Activated CD4-positive, alpha-beta T cell treated with anti-CD3 and anti-CD28 coated beads, Interleukin-2, amount 10 ng/mL, durations not matched to agents 7 days and 5 days (primary cell): Measurements from ENCODE around the gene GPR55. TPM values are rescaled to one million over a fixed set of nuclear protein-coding genes. Genes with fewer than 3 reads are reported as not detected.

Experiments
- CTCF ChIA-PET: fragments of 350-600 bp; sonication (Branson Sonifier 250); formaldehyde crosslinking; loops from one replicate; lab custom pipeline; 2021; ENCODE audit warnings: antibody characterized with exemption; lab: Charles Lee
- POLR2A ChIA-PET: fragments of 350-600 bp; sonication (Branson Sonifier 250); formaldehyde crosslinking; loops from one replicate; lab custom pipeline; 2021; ENCODE audit warnings: antibody characterized with exemption; lab: Charles Lee
- DNase-seq: peaks from one replicate; pipeline ENCODE4 v3.0.0-alpha.2; 2020
- H3K27ac Mint-ChIP-seq: one replicate; pipeline ENCODE4 v1.8.0; 2021; ENCODE audit warnings: mild to moderate bottlenecking, moderate library complexity, mixed read lengths
- H3K27me3 Mint-ChIP-seq: one replicate; pipeline ENCODE4 v1.8.0; 2021; ENCODE audit warnings: mixed read lengths
- H3K36me3 Mint-ChIP-seq: one replicate; pipeline ENCODE4 v1.8.0; 2021; ENCODE audit warnings: low read depth, mixed read lengths
- H3K4me1 Mint-ChIP-seq: one replicate; pipeline ENCODE4 v1.8.0; 2021; ENCODE audit warnings: mixed read lengths
- H3K4me3 Mint-ChIP-seq: one replicate; pipeline ENCODE4 v1.8.0; 2021; ENCODE audit warnings: mild to moderate bottlenecking, moderate library complexity, mixed read lengths
- H3K9me3 Mint-ChIP-seq: one replicate; pipeline ENCODE4 v1.8.0; 2021; ENCODE audit warnings: mixed read lengths
- total RNA-seq, 2 experiments: library from RNA; stranded (reverse); gene quantifications; one replicate each; pipeline ENCODE4 v1.2.3, GENCODE V29; 2021

Gene GPR55
- total RNA-seq, 2 experiments from 2014 or later = 9.2 to 9.4 TPM

DNA sequence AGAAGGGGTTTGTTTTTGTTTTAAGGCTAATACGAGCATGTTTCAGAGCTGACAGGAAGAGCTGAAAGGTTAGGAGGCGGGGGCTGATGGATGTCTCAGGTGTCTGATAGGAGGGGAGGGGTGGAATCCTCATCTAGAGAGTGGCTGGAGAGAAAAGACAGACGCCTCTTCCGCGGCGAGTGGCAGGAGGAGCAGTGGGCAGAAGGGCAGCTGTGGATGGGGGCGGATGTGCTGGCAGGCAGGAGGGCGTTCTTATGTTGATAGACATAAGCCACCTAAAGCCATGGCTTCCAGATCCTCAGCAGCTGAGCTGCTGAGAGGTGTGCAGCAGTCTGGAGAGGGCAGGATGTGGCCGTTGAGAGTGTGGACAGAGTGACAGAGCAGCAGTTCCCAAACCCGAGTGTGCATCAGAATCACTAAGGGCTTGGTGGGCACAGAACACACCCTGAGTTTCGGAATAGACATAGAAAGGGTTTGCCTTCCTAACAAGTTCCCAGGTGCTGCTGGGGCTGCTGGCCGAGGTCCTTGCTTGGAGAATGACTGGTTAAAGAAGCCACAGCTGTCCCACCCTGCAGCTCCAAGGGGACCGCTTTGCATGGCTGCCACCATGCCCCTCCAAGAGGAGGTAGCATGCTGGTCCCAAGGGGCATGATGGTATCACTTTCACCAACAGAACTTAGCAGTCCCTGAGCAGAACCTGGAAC lies 63.3 kb downstream of the GPR55 start:
- H3K27me3 Mint-ChIP-seq = peaks cover 40% of the 10 kb centered on the region
- no peaks in the 10 kb centered on the region for H3K36me3 Mint-ChIP-seq
- peaks cover 35% of the 10 kb centered on the region for H3K4me1 Mint-ChIP-seq
- H3K9me3 Mint-ChIP-seq = no peaks in the 10 kb centered on the region
- no peak overlapping the region for H3K27ac Mint-ChIP-seq
- ChIA-PET CTCF (interaction anchor here (0.6 kb wide), 1 partner anchor 582 kb away, joined by 10 read pairs; no protein-coding TSS in a partner anchor), POLR2A (no interaction called here)
- DNase-seq = no peak
- no peak overlapping the region for H3K4me3 Mint-ChIP-seq

Other genes starting within 250 kb of the GPR55 start
- 100 to 1,000 TPM; 135 to 154 TPM for gene CAB39, start 212.4 kb downstream of the GPR55 start, total RNA-seq
- 10 to 100 TPM; 29.4 to 30.4 TPM for gene ITM2C, start 60.3 kb downstream of the GPR55 start, total RNA-seq
- gene SPATA3, start 70.9 kb upstream of the GPR55 start, total RNA-seq = under 1 TPM in 1 of 2 experiments, not detected in 1; 0.71 TPM
- gene C2orf72, start 112.3 kb upstream of the GPR55 start, total RNA-seq = under 1 TPM in 1 of 2 experiments, not detected in 1; 0.15 TPM
- 100 to 1,000 TPM in 1 of 2 experiments, 10 to 100 TPM in 1; 80.5 to 101 TPM for gene PSMD1, start 131.6 kb upstream of the GPR55 start, total RNA-seq
- gene HTR2B, start 199.8 kb upstream of the GPR55 start, total RNA-seq = 1 to 10 TPM; 2.1 to 2.2 TPM